CD8-positive, alpha-beta memory T cell (primary cell): ENCODE measurements around the gene SETD7. TPM values are rescaled to one million over a fixed set of nuclear protein-coding genes. Genes with fewer than 3 reads are reported as not detected.

Experiments used
- CTCF ChIA-PET: fragments of 350-600 bp; sonication (Branson Sonifier 250); formaldehyde crosslinking; loops from one replicate; lab custom pipeline; 2021; ENCODE audit warnings: antibody characterized with exemption; lab: Charles Lee
- POLR2A ChIA-PET: fragments of 350-600 bp; sonication (Branson Sonifier 250); formaldehyde crosslinking; loops from one replicate; lab custom pipeline; 2021; ENCODE audit warnings: antibody characterized with exemption; lab: Charles Lee
- DNase-seq, 5 donors: peaks; one replicate each; pipeline versions ENCODE4 v3.0.0 to v3.0.0-alpha.2; 2020 to 2022; ENCODE audit warnings: mixed read lengths in 1 of 5
- H3K27ac ChIP-seq: one replicate; pipeline ENCODE4 v1.7.0; 2013; ENCODE audit warnings: low read depth, mild to moderate bottlenecking, low read length, moderate library complexity
- H3K27me3 ChIP-seq: 2 replicates; pipeline ENCODE4 v1.7.0; 2013; ENCODE audit warnings: low read length, mild to moderate bottlenecking; ENCODE audit not compliant: insufficient read depth, poor library complexity, severe bottlenecking
- H3K36me3 ChIP-seq: 2 replicates; pipeline ENCODE4 v1.7.0; 2013; ENCODE audit warnings: mild to moderate bottlenecking, low read length, moderate library complexity; ENCODE audit not compliant: insufficient read depth
- H3K4me1 ChIP-seq: 2 replicates; pipeline ENCODE4 v1.7.0; 2013; ENCODE audit warnings: mild to moderate bottlenecking, low read length, moderate library complexity; ENCODE audit not compliant: insufficient read depth
- H3K4me3 ChIP-seq: 2 replicates; pipeline ENCODE4 v1.7.0; 2013; ENCODE audit warnings: mild to moderate bottlenecking, low read length
- H3K9me3 ChIP-seq: 2 replicates; pipeline ENCODE4 v1.7.0; 2013; ENCODE audit warnings: mild to moderate bottlenecking, low read length
- H3K27ac Mint-ChIP-seq, 8 donors: one replicate each; pipeline ENCODE4 v1.8.0; 2020 to 2021; ENCODE audit warnings: mixed read lengths in 8 of 8, mild to moderate bottlenecking in 6 of 8, inconsistent platforms in 3 of 8, moderate library complexity in 3 of 8
- H3K27me3 Mint-ChIP-seq, 2 donors: one replicate each; pipeline ENCODE4 v1.8.0; 2020 to 2021; ENCODE audit warnings: mixed read lengths in 2 of 2, mild to moderate bottlenecking in 1 of 2, moderate library complexity in 1 of 2
- H3K36me3 Mint-ChIP-seq, 3 donors: one replicate each; pipeline ENCODE4 v1.8.0; 2020 to 2021; ENCODE audit warnings: mixed read lengths in 3 of 3, inconsistent platforms in 1 of 3, mild to moderate bottlenecking in 1 of 3
- H3K4me1 Mint-ChIP-seq, 3 donors: one replicate each; pipeline ENCODE4 v1.8.0; 2020 to 2021; ENCODE audit warnings: mixed read lengths in 3 of 3, inconsistent platforms in 1 of 3, mild to moderate bottlenecking in 1 of 3
- H3K4me3 Mint-ChIP-seq, 7 donors: one replicate each; pipeline ENCODE4 v1.8.0; 2020 to 2021; ENCODE audit warnings: mixed read lengths in 7 of 7, mild to moderate bottlenecking in 6 of 7, moderate library complexity in 4 of 7, inconsistent platforms in 2 of 7
- H3K9me3 Mint-ChIP-seq, 5 donors: one replicate each; pipeline ENCODE4 v1.8.0; 2020 to 2022; ENCODE audit warnings: mixed read lengths in 5 of 5, mild to moderate bottlenecking in 3 of 5, moderate library complexity in 2 of 5, inconsistent platforms in 1 of 5
- polyA plus RNA-seq: library from polyadenylated mRNA; unstranded; fragments of 300-500 nt; fragmentation: Illumina TruSeq; gene quantifications from one replicate; pipeline ENCODE4 v1.2.3, GENCODE V29; 2021
- total RNA-seq, 2 experiments: library from RNA; stranded (reverse); gene quantifications; one replicate each; pipeline ENCODE4 v1.2.3, GENCODE V29; 2021

The SETD7 gene
- total and polyA plus RNA-seq, 3 experiments from 2014 or later, result 2.0 to 17.0 (median 15.2) TPM

GRCh38 chr4:139501927-139502899 is 53.8 kb downstream of the SETD7 start:
- CTCF ChIA-PET, result interaction anchor here (1.0 kb wide), 1 partner anchor 11 kb away, joined by 4 read pairs; no protein-coding TSS in a partner anchor
- H3K4me1 Mint-ChIP-seq, result peaks cover 0 to 4% (median 3%) of the 10 kb centered on the region in 3 donors
- no peak for DNase-seq
- peak overlapping the region in 1 of 8 donors; percentile 5 for H3K27ac Mint-ChIP-seq
- H3K36me3 Mint-ChIP-seq, result peaks cover 3 to 13% (median 9%) of the 10 kb centered on the region in 3 donors
- no peaks in the 10 kb centered on the region for H3K9me3 Mint-ChIP-seq
- Histone ChIP-seq H3K9me3 (no peaks in the 10 kb centered on the region), H3K4me1 (no peaks in the 10 kb centered on the region), H3K4me3 (no peak overlapping the region), H3K27me3 (no peaks in the 10 kb centered on the region), H3K36me3 (no peaks in the 10 kb centered on the region), H3K27ac (no peak overlapping the region)
- H3K4me3 Mint-ChIP-seq, result no peak overlapping the region
- POLR2A ChIA-PET, result no interaction called here
- peaks cover 0 to 9% of the 10 kb centered on the region in 2 donors for H3K27me3 Mint-ChIP-seq

DNA sequence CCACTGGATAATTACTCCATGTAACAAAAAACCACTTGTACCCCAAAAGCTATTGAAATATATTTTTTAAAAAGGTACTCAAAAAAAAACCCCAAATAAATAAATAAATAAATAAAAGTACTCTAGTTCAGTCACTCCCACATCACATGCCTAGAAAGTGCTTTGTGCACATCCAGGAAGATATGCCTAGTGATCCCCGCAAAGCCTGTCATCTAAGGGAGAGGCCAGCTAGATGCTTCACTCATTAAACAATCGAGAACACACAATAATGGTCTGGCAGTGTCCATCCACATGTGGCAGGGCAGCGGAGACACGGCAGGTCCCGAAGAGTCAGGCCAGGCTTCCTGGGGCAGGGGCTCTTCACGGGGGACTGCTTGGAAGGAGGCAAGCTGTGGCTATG is 54.5 kb downstream of the SETD7 start:
- H3K27me3 ChIP-seq, result no peaks in the 10 kb centered on the region
- H3K27ac Mint-ChIP-seq, result peak overlapping the region in 1 of 8 donors; percentile 35
- peaks cover 0 to 4% (median 3%) of the 10 kb centered on the region in 3 donors for H3K4me1 Mint-ChIP-seq
- H3K9me3 Mint-ChIP-seq, result no peaks in the 10 kb centered on the region
- H3K27ac ChIP-seq, result no peak overlapping the region
- no peaks in the 10 kb centered on the region for H3K9me3 ChIP-seq
- no peak overlapping the region for H3K4me3 Mint-ChIP-seq
- peaks cover 0 to 13% of the 10 kb centered on the region in 2 donors for H3K27me3 Mint-ChIP-seq
- ChIA-PET POLR2A (no interaction called here), CTCF (interaction anchor here (1.7 kb wide), 1 partner anchor 150 kb away, joined by 5 read pairs; no protein-coding TSS in a partner anchor)
- H3K4me1 ChIP-seq, result no peaks in the 10 kb centered on the region
- no peaks in the 10 kb centered on the region for H3K36me3 ChIP-seq
- no peak for DNase-seq
- peaks cover 3 to 13% (median 3%) of the 10 kb centered on the region in 3 donors for H3K36me3 Mint-ChIP-seq
- H3K4me3 ChIP-seq, result no peak overlapping the region

DNA sequence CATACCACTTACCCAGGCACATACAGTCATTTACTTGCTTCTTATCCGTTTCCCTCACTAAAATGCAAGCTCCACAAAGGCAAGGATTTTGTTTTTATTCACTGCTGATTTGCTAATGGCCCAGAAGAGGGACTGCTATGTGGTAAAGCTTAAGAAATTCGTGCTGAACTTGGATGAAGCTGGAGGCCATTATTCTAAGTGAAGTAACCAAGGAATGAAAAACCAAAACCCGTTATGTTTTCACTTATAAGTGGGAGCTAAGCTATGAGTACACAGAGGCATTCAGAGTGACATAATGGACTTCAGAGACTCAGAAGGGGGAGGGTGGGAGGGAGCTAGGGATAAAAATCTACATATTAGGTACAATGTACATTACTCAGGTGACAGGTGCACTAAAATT is 54.9 kb downstream of the SETD7 start:
- H3K9me3 ChIP-seq, result no peaks in the 10 kb centered on the region
- DNase-seq, result no peak
- Mint-ChIP-seq H3K4me3 (no peak overlapping the region), H3K36me3 (peaks cover 3 to 13% (median 3%) of the 10 kb centered on the region in 3 donors), H3K27ac (no peak overlapping the region), H3K9me3 (no peaks in the 10 kb centered on the region), H3K27me3 (peaks cover 0 to 14% of the 10 kb centered on the region in 2 donors), H3K4me1 (peaks cover 0 to 4% (median 3%) of the 10 kb centered on the region in 3 donors)
- H3K36me3 ChIP-seq, result no peaks in the 10 kb centered on the region
- ChIA-PET POLR2A (no interaction called here), CTCF (interaction anchor here (1.7 kb wide), 1 partner anchor 150 kb away, joined by 5 read pairs; no protein-coding TSS in a partner anchor)
- H3K27ac ChIP-seq, result no peak overlapping the region
- no peaks in the 10 kb centered on the region for H3K4me1 ChIP-seq
- no peaks in the 10 kb centered on the region for H3K27me3 ChIP-seq
- H3K4me3 ChIP-seq, result no peak overlapping the region

DNA sequence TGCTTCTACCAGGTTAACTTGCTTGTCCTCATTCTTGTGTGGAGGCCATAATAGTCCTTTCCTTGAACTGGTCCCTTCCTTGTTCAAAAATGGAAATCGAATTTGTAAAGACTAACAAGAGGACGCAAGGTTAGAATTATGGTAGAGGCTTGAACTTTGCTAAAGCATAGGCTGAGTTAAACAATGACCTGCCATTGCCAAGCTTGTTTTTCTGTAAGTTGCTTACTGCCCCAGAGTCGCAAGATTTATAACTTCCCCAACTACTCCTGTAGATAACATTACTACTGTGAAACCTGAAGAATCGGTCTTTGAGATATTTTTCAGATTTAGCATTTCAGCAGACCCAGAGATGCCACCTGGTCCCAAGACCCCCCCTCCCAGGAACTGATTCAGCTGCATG is 56.8 kb downstream of the SETD7 start:
- no peaks in the 10 kb centered on the region for H3K9me3 ChIP-seq
- H3K27me3 ChIP-seq, result no peaks in the 10 kb centered on the region
- H3K27ac ChIP-seq, result no peak overlapping the region
- H3K4me1 ChIP-seq, result no peaks in the 10 kb centered on the region
- ChIA-PET CTCF (no interaction called here), POLR2A (no interaction called here)
- H3K9me3 Mint-ChIP-seq, result no peaks in the 10 kb centered on the region
- no peak overlapping the region for H3K27ac Mint-ChIP-seq
- H3K27me3 Mint-ChIP-seq, result peaks cover 0 to 14% of the 10 kb centered on the region in 2 donors
- H3K4me1 Mint-ChIP-seq, result peaks cover 0 to 4% (median 3%) of the 10 kb centered on the region in 3 donors
- no peaks in the 10 kb centered on the region for H3K36me3 ChIP-seq
- no peak overlapping the region for H3K4me3 Mint-ChIP-seq
- H3K36me3 Mint-ChIP-seq, result peaks cover 2 to 11% (median 3%) of the 10 kb centered on the region in 3 donors
- no peak for DNase-seq
- H3K4me3 ChIP-seq, result no peak overlapping the region

GRCh38 chr4:139493176-139493575 is 62.8 kb downstream of the SETD7 start:
- no peaks in the 10 kb centered on the region for H3K4me1 ChIP-seq
- no peaks in the 10 kb centered on the region for H3K36me3 ChIP-seq
- DNase-seq, result no peak
- no peaks in the 10 kb centered on the region for H3K9me3 Mint-ChIP-seq
- H3K9me3 ChIP-seq, result no peaks in the 10 kb centered on the region
- H3K27me3 Mint-ChIP-seq, result peaks cover 0 to 13% of the 10 kb centered on the region in 2 donors
- no peak overlapping the region for H3K4me3 Mint-ChIP-seq
- H3K27ac ChIP-seq, result no peak overlapping the region
- no peak overlapping the region for H3K4me3 ChIP-seq
- peaks cover 0 to 2% (median 1%) of the 10 kb centered on the region in 3 donors for H3K4me1 Mint-ChIP-seq
- H3K27me3 ChIP-seq, result no peaks in the 10 kb centered on the region
- no peaks in the 10 kb centered on the region for H3K36me3 Mint-ChIP-seq
- ChIA-PET POLR2A (no interaction called here), CTCF (no interaction called here)
- H3K27ac Mint-ChIP-seq, result no peak overlapping the region

GRCh38 chr4:139492429-139492828 is 63.6 kb downstream of the SETD7 start:
- no peaks in the 10 kb centered on the region for H3K4me1 Mint-ChIP-seq
- H3K36me3 ChIP-seq, result no peaks in the 10 kb centered on the region
- no peak overlapping the region for H3K4me3 Mint-ChIP-seq
- no peaks in the 10 kb centered on the region for H3K9me3 Mint-ChIP-seq
- DNase-seq, result no peak
- no peak overlapping the region for H3K27ac Mint-ChIP-seq
- H3K4me3 ChIP-seq, result no peak overlapping the region
- H3K36me3 Mint-ChIP-seq, result no peaks in the 10 kb centered on the region
- no peaks in the 10 kb centered on the region for H3K4me1 ChIP-seq
- no peak overlapping the region for H3K27ac ChIP-seq
- ChIA-PET CTCF (no interaction called here), POLR2A (no interaction called here)
- peaks cover 0 to 13% of the 10 kb centered on the region in 2 donors for H3K27me3 Mint-ChIP-seq
- no peaks in the 10 kb centered on the region for H3K9me3 ChIP-seq
- H3K27me3 ChIP-seq, result no peaks in the 10 kb centered on the region

DNA sequence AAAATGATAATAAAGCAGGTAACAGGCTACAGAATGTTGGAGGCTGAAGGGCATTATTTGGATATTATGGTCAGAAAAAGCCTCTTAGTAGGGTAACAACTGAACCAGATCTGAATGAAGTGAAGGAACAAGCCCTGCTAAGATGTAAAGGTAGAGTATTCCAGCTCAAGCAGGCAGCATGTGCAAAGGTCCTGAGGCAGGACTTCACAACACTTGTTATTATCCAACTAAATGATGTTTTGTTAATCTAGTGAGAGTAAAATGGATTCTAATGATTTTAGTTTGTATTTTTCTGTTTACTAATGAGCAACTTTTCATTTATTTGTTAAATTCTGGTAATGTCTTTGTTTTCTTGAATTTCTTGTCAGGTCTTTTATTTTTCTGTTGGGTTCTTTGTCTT is 66.4 kb downstream of the SETD7 start:
- ChIA-PET CTCF (no interaction called here), POLR2A (no interaction called here)
- H3K27ac Mint-ChIP-seq, result no peak overlapping the region
- peaks cover 0 to 8% of the 10 kb centered on the region in 2 donors for H3K27me3 Mint-ChIP-seq
- H3K4me3 Mint-ChIP-seq, result no peak overlapping the region
- DNase-seq, result no peak
- Histone ChIP-seq H3K36me3 (no peaks in the 10 kb centered on the region), H3K4me1 (no peaks in the 10 kb centered on the region), H3K27me3 (no peaks in the 10 kb centered on the region), H3K27ac (no peak overlapping the region), H3K4me3 (no peak overlapping the region), H3K9me3 (no peaks in the 10 kb centered on the region)
- H3K4me1 Mint-ChIP-seq, result no peaks in the 10 kb centered on the region
- H3K9me3 Mint-ChIP-seq, result no peaks in the 10 kb centered on the region
- no peaks in the 10 kb centered on the region for H3K36me3 Mint-ChIP-seq

DNA sequence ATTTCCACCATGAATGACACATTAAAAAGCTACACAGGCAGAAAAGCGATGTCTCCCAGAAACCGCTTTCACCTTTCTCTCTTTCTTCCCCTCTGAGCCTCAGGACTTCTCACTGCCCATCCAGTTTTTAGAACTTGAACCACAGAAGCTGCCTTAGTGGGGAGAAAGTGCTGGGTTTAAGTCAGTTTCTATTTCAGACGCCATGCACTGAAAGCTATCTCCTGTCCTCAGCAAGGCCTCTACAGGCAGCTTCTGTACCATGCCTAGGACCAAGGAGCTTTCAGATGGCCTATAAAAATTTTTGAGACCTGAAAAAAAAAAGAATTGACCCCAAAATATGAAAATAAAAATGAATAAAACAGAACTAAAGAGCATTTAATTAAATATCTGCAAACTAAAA is 67.6 kb downstream of the SETD7 start:
- no peak overlapping the region for H3K27ac Mint-ChIP-seq
- ChIA-PET CTCF (no interaction called here), POLR2A (no interaction called here)
- Histone ChIP-seq H3K4me3 (no peak overlapping the region), H3K36me3 (no peaks in the 10 kb centered on the region), H3K9me3 (no peaks in the 10 kb centered on the region), H3K27ac (no peak overlapping the region), H3K27me3 (no peaks in the 10 kb centered on the region), H3K4me1 (no peaks in the 10 kb centered on the region)
- H3K9me3 Mint-ChIP-seq, result no peaks in the 10 kb centered on the region
- H3K4me3 Mint-ChIP-seq, result no peak overlapping the region
- H3K27me3 Mint-ChIP-seq, result peaks cover 0 to 3% of the 10 kb centered on the region in 2 donors
- DNase-seq, result no peak
- no peaks in the 10 kb centered on the region for H3K4me1 Mint-ChIP-seq
- no peaks in the 10 kb centered on the region for H3K36me3 Mint-ChIP-seq
